GM18868 (cell line): ENCODE measurements around the gene ASB11.
A peak's percentile ranks its signal among the peaks of the same experiment; 100 is the strongest.

ENCODE experiments used
- ATAC-seq: cut with Tn5 transposase; IDR thresholded peaks from one replicate; pipeline ENCODE4 v1.9.1; 2021; ENCODE audit warnings: mild to moderate bottlenecking, moderate library complexity; ENCODE audit not compliant: unreplicated experiment

Gene ASB11, protein sequence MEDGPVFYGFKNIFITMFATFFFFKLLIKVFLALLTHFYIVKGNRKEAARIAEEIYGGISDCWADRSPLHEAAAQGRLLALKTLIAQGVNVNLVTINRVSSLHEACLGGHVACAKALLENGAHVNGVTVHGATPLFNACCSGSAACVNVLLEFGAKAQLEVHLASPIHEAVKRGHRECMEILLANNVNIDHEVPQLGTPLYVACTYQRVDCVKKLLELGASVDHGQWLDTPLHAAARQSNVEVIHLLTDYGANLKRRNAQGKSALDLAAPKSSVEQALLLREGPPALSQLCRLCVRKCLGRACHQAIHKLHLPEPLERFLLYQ

DNA sequence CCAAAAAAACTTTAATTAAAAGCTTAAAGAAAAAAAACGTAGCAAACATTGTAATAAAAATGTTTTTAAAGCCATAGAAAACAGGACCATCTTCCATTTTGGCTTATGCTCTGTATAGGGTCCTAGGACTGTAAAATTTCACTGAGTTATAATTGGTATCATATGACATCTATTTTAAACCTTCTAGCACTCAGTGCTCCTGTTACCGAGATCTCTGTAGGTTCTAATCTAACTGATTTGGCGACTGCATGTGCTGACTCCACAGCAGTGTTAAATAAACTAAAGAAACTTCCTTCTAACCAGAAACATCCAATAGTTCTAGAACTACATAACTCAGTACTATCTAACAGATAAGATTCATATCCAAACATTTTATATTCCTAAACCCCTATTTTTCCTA, at the start of gene ASB11:
Gene ASB11, minus strand, starts transcription at position 132 of the 400 bp plus-strand sequence. Its CDS starts 35 bp downstream, at position 97.
- no peak for ATAC-seq

DNA sequence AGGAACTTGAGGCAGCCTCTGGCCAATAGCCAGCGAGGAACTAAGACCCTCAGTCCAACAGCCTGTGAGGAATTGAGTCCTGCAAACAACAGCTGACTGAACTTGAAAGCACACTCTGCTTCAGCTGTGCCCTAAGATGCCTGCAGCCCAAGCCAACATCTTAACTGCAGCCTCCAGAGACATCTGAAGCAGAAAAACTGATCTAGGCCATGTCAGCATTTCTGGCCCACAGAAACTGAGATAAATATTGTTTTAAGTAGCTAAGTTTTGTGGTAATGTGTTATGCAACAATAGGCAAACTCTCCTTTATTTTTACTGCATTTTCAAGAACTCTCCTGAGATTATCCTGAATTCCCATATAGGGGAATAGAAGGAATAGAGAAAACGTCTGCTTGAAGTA, 44.3 kb upstream of the ASB11 start:
- ATAC-seq: no peak

DNA sequence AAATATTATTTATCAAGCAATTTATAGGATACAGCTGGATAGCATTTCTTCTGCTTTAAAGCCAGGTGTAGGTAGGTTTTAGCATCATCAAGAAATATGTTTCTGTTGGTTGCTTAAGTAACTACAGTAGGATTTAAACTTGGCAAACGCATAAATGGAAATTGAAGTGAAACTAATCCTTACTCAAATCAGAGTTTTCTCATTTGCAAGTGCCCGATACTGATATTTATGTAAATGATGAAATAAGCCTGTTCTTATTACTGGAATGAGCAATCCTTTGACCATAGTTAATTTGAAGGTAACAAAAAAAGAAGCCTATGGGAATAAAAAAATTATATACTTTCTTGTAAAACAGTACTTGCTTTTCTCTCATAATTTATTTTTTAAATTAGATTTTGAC, 43.1 kb upstream of the ASB11 start:
- no peak for ATAC-seq

DNA sequence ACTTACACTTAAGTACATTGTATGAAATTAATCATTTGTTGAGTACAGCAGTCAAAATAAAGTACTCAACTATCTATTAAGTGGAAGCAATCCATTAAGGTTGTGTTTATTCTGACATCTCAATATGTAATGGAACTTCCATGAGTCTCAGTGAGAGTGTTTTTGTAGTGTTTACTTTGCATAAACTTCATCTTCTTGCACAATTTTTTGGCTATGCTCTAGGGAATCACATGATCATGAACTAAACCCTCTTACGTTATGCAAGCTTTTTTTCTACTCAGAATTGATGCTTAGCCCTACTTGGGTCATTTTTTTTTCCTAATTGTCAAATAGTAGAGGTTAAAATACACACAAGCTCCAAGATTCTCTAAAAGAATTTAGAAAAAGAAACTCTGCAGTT, 41.0 kb upstream of the ASB11 start:
- no peak for ATAC-seq

DNA sequence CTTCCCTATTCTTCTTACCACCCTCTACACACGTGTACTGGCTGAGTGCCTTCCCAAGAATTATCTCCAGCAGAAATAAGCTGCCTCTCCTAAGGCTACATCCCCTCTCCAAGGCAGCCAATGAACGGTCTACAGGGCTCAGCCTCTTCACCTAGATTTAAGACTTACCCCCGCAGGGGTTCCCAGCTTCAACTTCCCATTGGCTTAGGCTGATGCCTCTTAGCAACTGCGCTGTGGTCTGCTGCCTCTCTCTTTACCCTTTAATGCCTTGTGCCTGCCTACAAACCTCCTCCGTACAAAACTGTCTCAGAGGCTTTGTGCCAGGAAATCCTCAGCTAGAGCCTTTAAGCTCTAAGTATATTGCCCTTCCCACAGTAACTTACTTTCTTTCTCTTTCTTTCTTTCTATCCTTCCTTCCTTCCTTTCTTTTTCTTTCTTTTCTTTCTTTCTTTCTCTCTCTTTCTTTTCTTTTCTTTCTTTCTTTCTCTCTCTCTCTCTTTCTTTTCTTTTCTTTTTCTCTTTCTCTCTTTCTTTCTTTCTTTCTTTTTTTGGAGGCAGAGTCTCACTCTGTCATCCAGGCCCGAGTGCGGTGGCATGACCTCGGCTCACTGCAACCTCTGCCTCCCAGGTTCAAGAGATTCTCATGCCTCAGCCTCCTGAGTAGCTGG, 35.0 kb upstream of the ASB11 start:
- ATAC-seq: no peak

DNA sequence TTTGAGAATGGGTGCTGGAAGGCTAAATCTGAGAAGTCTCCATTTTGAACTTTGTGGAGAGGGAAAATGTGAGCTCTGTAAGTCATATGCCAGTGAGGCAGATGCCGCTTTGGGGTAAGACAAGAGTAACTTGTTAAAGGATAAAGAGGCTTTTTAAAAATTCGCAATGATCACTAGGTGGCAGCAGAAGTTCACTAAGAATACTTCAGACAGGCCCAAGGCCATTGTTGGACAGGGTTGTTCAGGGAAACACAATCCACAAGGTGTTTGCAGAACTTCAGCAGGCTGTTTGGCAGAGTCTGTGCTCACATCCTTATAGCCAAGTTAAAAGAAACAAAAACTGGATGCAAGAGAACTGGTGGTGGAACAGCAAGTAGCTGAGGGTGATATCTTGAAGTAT, 33.6 kb upstream of the ASB11 start:
- ATAC-seq: no peak

DNA sequence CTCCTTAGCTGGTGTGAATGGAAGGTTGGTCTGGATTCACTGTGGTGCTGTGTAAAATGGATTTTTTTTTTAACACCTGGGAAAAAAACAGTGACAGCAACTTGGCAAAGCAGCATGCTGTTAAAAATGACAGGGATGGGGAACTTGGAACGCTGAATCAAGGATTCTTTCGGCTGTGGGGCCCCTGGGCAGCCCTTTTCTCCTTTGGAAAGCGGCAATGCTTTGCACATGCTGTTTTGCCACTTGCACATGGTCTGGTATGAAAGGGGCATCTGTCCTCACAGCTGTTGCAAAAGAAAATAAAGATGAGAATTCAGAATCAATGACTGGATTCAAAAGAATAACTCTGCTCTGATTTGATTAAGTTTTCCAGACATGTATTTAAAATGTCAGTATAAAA, 30.5 kb upstream of the ASB11 start:
- no peak for ATAC-seq

DNA sequence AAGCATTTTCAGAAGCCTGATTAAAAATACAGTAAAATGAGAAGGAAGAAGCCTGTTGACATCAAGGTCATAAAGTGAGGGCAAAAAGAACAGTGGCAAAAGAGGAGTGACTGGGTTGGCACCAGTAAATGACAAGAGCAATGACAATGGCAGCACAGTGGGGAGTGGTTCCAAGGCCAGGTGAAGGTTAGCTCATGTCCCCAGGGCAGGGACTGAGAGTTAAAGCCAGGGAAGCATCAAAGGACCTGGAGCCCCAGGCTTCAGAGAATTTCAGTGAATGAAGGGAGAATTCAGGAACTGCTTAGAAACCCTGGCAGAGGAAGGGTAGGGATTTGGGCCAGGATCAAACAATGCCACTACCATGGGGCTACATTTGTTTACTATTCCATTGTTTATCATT, 28.7 kb upstream of the ASB11 start:
- no peak for ATAC-seq

DNA sequence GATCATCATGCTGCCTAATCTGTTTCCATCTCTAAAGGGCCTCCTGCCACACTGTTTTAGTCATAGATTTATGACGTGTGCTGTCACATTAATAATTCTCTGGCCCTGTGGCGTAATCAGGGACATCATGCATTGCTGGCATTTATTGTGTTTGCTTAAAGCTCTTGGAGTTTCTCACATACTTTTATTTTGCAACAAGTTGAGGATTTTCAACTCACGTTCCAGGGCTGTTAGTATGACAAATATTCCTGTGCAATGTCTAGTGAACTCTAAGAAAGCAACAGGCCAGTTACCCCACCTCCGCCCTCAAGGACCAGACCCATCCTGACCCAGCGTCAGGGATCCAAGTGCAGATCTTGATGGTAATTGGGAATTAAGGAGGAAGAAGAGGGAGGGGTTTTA, 27.6 kb upstream of the ASB11 start:
- no peak for ATAC-seq

DNA sequence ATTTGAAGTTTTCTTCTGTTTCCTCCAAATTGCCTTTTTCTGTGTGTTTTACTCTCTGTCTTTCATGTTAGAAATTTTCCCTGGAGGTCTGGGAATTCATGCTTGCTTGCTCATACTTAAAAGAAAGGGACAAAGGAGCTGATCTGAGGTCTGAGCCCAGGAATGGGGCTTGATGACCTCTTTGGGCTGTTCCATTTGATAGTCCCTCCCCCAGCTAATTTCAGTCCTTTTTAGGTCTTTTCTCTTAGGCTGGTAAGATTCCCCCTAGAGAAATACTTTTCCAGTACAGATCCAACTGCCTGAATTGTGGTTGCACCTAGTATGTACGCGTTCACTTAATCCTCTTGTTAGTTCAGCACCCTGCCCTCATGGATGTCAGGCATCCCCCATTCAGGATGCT, 25.4 kb upstream of the ASB11 start:
- ATAC-seq: no peak

DNA sequence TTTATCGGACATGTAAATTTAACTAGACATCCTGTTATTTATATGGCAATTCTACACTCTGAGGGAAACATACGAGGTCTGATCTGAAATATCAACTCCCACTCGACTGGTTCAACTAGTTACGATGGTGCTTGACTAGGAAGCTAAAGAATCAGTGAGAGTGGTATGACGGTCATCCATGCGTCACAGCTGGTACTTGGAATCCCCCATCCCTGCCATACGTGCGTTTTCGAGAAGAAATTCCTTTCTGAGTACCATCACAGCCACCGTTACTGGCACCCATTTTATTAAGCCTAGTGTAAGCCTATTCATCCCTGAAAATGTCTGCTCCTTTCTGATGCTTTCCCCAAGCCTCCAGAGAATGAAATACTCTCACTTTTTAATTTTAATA, 20.6 kb upstream of the ASB11 start:
- ATAC-seq: peak; percentile 20

DNA sequence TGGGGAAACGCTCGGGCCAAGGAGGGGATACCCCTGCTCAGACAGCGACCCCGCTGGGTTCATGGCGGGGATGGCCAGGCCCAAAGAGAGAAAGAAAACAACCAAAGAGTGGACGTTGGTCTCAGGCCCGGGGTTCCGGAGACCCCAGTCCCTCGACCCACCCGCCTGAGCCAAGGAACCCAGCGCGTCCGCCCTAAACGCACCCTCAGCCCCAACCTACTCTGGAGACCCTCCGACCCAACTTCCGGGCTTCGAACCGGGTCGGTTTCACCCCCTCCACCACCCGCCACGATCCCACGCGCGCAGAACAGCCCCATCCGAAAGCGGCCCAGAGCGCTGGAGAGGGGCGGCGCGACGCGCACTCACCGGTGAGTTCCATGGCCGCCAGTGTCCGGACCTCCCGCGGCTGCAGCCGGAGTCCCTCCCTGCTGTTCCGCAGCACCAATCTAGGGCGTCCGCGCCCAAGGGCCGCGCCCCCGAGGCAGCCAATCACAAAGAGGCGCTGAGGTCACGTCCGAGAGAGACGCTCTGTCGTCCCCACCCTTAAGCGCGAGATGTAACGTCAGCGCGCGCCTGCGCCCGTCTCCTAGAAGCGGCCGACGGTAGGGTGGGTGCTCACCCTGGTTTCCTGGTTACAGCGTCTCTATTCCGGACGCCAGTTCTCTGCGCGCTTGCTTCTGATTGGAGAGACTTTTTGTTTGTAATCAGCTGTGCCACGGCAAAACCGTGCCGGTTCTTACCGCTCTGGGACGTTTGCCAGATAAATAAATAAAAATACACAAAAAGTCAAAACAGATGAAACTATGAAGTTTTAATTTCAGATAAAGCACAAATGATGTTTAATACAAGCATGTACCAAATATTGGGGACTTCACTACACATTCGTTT, 19.9 kb upstream of the ASB11 start, which contains the start of gene PIGA:
Gene PIGA, minus strand, starts transcription at position 389 of the 888 bp plus-strand sequence. CDS start 3,593 bp downstream, outside the sequence.
- ATAC-seq: peak; percentile 97

DNA sequence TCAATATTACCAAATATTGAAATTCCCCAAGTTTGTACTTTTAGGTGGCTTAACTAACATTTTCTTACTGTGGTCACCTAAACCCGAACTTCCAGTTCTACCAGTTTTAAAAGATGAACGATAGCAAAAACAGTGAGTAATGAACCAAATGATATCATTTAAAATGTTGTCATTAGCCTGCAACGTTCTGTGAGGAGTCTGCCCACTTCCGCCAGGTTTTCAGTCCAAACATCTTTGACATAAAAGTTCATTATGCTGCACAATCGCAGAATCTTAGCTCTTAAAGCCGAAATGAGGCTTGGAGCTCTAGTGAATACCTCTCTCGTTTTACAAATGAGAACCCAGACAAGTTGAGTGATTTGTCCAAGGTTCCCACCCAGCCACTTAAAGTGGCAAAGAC, 19.1 kb upstream of the ASB11 start:
- no peak for ATAC-seq

DNA sequence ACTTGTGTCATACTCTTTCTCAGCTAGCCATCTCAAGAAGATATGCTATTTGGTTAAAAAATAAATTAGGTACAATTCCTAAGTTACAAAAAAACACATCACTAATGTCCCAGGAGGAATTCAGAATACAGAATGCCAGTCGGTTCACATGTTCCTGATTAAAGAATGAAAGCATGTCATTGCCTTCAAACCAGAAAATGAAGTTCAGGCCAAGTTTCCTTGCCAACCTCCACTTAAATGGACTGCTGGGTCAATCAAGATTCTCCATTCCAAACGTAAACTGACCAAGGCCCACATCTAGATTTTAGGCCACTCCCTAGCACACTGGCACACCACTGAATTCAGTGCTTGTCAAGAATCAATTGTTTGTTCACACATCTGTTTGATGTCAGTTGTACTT, 13.4 kb upstream of the ASB11 start:
- no peak for ATAC-seq

DNA sequence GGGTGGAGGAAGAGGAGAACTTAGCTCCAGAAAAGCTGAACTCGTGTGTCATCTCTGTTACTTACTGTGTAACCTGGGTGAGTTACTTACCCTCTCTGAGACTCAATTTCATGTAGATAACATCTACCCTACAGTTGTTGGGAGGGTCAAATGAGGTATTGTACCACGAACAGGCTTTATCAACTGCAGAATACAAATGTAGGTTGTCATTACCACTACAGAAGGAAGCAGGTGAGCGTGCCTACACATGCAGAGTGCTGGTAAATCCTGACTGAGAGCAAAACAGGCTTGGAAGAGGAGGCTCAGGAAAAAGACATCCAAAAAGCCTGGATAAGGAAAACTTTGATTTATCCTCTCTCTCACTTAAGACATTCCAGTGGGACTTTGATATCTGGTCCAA, 12.7 kb upstream of the ASB11 start:
- ATAC-seq: no peak

DNA sequence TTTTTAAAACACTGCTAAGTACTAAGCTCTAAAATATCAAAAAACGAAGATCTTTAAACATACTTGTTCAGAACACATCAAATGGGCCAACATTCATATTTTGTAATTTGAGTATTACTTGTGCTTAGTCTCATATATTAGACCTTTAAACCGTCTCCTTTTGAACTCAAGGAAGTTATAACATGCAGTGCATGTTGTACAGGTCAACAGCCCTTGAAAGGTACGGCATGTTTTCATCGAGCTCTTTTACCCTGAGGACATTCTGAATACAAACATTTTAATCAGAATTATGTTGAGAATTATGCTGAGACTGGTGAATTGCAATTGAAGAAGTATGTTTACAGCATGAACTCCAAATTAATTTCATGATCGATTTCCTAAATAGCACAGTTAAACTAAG, 7.0 kb upstream of the ASB11 start:
- no peak for ATAC-seq

DNA sequence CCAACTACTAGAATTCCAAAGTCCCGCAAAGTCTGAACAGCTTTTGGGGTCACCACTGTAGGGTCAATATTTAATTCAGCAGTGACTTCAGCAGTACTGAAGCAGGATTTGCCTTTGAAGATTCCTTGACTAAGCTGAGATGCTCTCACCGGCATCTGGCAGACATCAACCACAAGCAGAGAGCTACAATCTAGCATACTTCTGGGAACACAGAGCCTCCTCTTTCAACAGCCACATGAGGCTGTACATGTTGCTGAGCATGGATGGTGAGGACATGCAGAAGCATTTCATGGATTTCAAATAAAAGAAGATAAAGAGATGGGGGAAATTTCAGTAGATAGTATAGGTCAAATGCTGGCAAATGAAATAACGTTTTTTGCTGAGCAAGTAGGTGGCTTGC, 6.6 kb upstream of the ASB11 start:
- ATAC-seq: no peak

DNA sequence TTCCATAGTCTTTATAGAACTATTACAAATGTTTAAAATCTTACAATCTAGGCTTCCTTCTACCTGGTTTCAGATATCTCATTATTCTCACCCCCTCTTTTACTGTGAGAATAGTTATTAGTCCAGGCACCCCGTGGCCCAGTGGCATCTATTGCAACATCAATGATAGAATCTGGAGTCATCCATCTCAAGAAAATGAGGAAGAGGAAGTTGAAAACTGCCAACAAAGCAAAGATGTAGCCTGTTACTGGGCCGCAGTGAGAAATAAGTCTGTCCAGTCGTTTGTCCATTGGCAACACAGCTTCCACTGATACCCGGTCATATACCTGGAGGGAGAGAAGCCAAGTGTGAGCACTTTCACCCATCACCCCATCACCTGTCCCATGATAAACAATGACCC, 6.0 kb upstream of the ASB11 start:
- ATAC-seq: no peak

DNA sequence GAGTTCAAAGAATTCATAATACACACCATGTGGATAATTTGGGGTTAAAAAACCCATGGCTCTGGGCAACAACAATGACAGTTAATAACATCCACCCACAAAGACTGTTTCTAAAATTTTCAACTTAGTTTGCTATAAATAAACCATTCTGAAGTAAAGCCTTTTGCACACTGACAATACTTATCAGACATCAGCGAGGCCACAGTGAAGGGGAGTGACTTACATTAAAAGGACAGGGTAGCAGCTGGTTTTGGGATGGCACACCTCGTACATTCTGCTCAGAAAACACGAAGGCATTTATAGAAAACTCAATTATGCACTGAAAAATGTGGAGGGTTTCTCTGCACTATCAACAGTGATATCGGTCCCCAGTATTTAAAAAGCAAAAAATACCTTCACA, 4.9 kb upstream of the ASB11 start:
- no peak for ATAC-seq

DNA sequence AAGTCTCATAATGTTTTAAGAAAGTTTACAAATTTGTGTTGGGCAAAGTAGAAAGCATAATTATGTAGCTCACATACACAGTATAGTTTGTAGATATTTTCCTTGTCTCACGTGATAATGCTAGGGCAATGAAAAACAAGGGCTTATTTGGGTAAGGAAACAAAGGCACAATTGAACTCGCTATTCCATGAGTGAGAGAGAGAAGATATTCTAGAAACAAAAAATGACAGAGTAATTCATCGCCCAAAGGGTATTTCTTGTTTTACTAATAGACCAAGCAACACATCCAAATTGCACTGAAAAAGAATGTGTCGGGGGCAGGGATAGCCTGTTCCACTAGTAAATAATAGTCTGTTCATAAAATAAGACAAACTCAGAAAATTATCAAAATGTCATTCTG, 3.6 kb upstream of the ASB11 start:
- ATAC-seq: no peak

DNA sequence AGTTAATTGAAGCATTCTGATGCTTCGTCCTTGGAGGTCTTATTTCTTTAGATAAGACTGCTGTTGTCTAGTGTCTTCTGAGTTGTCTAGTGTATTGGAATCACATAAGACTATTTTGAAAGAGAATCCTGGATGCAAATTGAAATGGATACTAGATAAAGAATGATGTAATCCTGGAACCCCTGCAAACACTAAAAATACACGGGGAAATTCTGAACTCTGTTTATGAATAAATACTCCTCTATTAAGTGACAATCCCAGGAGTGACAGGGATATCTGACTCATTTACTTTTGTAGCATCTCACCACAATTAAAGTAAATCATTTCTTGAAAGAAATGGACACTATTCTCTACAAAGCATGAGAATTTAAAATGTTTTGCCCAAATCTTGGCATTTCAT, 968 bp downstream of the ASB11 start:
- ATAC-seq: no peak

DNA sequence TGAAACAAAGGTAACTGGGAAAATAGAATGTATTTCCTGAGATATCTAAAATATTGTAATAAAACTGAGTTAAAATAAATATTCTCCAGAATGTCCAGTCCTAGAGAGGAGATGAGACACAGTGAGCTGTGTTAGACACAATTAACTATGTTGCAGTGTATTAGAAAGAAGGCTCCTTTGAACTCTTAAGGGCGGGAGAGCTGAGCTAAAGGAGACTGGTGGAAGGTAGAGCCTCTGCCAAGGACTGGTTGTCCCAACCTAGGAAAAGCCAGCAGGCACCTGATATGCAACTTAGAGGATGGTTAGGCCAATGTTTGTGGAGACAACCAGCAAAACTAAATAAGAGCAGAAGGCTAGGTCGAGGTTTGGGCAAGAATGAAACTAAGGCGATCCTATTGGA, 4.3 kb downstream of the ASB11 start:
- no peak for ATAC-seq
